HG02588 (cell line): ENCODE data around the gene RNF225.
A peak's percentile ranks its signal among the peaks of the same experiment; 100 is the strongest.
"Not testable (repeated sequence)": the region's sequence is repeated elsewhere in the genome, so short reads cannot be mapped to it uniquely, and the experiment has no call there.

Experiments
- ATAC-seq: cut with Tn5 transposase; IDR thresholded peaks from one replicate; pipeline ENCODE4 v1.9.1; 2021; ENCODE audit warnings: mild to moderate bottlenecking, moderate library complexity; ENCODE audit not compliant: unreplicated experiment

Gene RNF225

DNA sequence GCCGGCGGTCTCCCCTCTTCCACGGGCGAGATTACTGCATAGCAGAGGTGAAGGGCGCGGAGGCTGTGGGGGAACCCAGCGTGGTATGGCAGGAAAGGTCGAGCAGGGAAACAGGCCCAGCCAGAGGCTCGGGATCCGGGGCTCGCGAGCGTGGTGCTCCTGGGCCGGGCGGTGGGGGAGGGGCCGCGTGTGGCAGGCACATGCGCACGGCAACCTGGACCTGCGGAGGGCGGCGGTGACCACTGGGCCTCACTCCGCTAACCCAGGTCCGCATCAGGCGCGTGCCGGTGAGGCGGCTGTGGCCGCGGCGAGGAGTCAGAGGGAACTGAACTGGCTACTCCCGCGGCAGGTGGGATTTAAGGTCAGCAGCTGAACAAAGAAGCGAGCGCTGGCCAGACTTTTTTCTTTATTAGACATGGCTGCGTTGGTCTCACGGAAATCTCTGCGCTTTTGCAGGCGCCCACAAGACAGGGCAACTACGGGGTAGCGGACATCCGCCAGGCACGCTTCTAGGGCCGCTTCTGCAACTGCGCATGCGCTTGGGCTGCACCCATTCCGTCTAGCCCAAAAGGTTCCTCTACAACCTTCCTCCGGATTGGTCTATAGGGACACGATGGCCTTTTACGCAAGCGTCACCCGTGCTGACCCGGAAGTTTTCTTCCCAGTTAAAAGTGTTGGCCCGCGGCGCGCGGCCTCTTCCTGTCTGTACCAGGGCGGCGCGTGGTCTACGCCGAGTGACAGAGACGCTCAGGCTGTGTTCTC, 8.7 kb upstream of the RNF225 start, which contains the start of gene RPS5:
Gene RPS5 (plus strand): TSS at position 694 of the 762 bp plus-strand sequence. CDS start 869 bp downstream, outside the sequence.
- ATAC-seq = peak; percentile 77

GRCh38 chr19:58387338-58388174, 7.9 kb upstream of the RNF225 start:
- ATAC-seq = no peak

- no peak for ATAC-seq
Observed at GRCh38 chr19:58388175-58388526, 7.3 kb upstream of the RNF225 start.

GRCh38 chr19:58392945-58393724, 2.3 kb upstream of the RNF225 start:
- no peak for ATAC-seq

DNA sequence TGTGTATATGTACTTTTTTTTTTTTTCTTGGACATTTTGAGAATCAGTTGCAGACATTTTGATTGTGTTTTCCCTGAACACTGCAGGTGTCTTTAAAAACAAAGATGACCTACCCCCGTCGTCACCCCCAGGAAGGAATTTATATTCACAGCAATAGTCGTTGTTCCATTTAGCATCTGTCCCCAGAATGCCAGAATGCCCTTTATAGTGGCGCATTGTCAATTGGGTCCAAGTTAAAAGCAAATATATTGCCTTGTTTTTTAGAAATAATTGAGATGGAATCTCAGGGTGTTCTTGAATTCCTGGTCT, 1.8 kb upstream of the RNF225 start:
- no peak for ATAC-seq

DNA sequence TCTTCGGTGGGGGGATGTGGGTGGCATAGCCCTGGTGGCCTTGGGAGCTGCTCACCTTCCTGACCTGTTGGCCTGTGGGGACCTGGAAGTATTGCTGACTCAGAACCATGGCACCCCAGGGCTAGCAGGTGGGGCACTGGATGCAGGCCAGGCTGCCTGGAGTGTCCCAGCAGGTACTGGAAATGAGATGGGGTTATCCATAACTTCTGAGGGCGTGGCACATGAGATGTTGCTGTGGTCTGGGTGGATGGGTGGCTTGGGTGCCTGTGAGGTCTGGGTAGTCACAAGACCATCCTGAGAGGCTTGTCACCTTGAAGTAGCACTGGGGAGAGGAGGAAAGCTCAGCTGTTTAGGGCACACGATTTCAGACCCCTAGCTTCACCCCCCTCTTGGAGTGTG, 636 bp upstream of the RNF225 start:
- no peak for ATAC-seq

DNA sequence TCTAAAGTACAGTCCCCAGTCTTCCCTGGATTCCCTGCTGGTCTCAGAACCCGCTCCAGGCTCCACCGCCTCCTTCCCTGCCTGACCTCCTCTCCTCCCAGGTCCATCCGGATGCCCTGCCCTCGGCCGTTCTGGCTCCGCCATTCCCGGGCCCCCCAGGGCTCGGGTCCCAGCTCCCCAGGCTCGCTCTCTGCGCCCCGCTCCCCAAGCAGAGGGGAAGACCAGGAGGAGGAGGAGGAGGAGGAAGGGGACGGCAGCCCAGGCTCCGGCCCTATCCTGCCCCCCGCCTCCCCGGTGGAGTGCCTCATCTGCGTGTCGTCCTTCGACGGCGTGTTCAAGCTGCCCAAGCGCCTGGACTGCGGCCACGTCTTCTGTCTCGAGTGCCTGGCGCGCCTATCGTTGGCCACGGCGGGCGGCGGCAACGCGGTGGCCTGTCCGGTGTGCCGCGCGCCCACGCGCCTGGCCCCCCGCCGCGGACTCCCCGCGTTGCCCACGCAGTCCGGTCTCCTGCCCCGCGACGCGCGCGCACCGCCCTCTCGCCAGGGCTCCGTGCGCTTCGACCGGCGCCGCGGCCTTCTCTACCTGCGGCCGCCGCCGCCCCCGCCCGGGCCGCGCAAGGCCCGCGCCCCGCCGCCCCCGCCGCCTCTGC, 647 bp downstream of the RNF225 start:
- ATAC-seq = no peak

DNA sequence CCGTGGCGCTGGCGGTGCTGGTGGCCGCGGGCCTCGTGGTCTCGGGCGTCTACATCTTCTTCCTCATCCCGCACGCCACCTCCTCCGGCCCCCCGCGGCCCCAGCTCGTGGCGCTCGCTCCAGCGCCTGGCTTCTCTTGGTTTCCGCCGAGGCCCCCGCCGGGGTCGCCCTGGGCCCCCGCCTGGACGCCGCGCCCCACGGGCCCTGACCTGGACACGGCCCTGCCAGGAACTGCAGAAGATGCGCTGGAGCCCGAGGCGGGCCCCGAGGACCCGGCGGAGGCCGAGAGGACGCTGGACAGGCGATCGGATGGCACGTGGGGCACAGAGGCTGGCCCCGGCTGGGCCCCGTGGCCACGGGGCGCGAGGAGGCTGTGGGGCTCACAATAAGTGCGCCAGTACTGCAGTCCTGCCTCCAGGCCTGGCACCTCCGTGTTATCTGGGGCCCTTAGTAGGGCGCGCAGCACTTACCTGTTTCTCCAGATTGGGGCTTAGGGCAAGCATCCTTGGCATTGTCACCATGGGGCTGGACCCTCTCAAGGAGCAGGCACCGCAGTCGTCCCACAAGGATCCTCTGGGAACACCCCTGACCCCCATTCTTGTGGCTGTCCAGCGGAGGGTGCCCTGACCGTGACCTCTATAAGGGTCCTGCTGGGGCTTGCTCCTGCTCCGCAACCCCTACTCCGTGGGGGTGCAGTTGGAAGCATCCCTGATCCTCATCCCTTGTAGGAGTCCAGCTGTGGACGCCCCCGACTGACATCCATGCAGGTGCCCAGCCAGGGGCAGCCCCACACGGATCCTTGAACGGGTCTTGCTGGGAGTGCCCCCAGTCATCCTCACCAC, 1.5 kb downstream of the RNF225 start:
- ATAC-seq = no peak

GRCh38 chr19:58397533-58398037, 2.1 kb downstream of the RNF225 start:
- ATAC-seq = no peak

DNA sequence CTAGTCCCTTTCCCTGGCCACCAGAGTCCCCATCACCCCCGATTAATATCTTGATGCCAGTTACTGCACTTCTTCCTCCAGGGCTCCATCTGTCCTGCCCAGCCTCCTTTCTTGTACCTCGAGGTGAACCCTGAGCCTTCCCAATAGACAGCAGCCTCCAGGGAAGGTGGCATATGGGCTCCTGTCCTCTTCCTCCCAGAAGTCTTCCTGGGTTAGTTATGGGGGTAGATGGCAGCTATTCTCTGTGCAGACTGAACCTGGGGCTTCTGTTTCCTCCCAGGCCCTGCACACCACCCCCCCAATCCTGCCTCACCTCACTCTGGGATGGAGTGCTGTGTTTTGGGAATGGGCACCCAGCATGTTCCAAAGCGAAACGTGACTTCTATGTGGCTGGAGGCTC, 2.6 kb downstream of the RNF225 start:
- ATAC-seq = no peak

- ATAC-seq = no peak
Observed at GRCh38 chr19:58398545-58398944, 3.1 kb downstream of the RNF225 start.

GRCh38 chr19:58399903-58400302, 4.4 kb downstream of the RNF225 start:
- no peak for ATAC-seq

DNA sequence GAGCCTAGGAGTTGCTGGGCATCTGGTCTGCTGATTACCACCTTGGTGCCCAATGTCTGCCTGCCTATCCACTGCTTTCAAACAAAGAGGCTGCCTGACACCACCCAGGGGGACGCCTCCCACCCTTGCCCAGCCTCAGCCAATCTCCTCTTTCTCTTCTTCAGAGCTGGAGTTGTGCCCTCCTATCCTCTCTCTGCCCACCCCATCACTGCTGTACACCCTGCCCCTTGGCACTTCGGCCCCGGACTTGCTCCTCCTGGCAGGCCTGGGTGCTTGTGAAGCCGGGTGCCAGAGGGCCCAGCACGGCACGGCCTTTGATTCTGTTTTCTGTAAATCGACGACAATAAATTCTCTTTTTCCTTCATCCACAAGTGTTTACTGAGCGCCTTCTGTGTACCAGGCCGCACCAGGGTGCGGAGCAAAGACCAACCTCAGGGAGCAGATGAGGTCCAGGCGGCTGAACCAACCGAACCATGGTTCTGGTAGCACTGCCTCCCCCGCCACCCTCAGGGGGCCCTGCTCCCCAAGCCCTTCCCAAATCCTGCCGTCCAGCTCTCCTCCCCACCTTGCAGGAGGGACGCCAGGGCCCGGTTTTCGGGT, 5.0 kb downstream of the RNF225 start:
- ATAC-seq = no peak

- peak; percentile 96 for ATAC-seq
Observed at GRCh38 chr19:58400916-58401839, 5.7 kb downstream of the RNF225 start.

- ATAC-seq = no peak
Observed at GRCh38 chr19:58401840-58402421, 6.5 kb downstream of the RNF225 start.

- ATAC-seq = not testable (repeated sequence)
Observed at GRCh38 chr19:58403920-58404478, 8.5 kb downstream of the RNF225 start.

- ATAC-seq = no peak
Observed at GRCh38 chr19:58406818-58407657, 11.6 kb downstream of the RNF225 start.
